K562 (cell line): ENCODE data around the gene SHISA7. TPM values are rescaled to one million over a fixed set of nuclear protein-coding genes. Genes with fewer than 3 reads are reported as not detected.
A peak's percentile ranks its signal among the peaks of the same experiment; 100 is the strongest.

ENCODE experiments used
- ATAC-seq: fragments of 200-7000 bp; cut with Tn5 transposase; 3 replicates; pipeline ENCODE4 v1.9.1; 2020; ENCODE audit warnings: moderate library complexity
- BruUV-seq: library from RNA; stranded (reverse); fragments of 400-500 nt; replicated peaks from 2 replicates; lab custom pipeline; 2021; lab: Mats Ljungman, UMichigan
- CTCF ChIA-PET: fragments of 300-600 bp; formaldehyde crosslinking; extraction: SDS; loops from one replicate; lab custom pipeline; 2021; ENCODE audit warnings: low intra/inter-chr PET ratio; lab: Yijun Ruan, JAX
- POLR2A ChIA-PET: fragments of 300-600, 350-650 bp; sonication (Branson Sonifier 250); formaldehyde crosslinking; extraction: SDS; loops from one replicate; lab custom pipeline; 2021; ENCODE audit warnings: antibody characterized with exemption, inconsistent platforms; lab: Yijun Ruan, JAX
- DNase-seq, 4 experiments: peaks; one replicate each; pipeline versions ENCODE4 v3.0.0 to v3.0.0-alpha.2; 2011 to 2018; ENCODE audit warnings: low spot score in 3 of 4, mixed read lengths in 3 of 4; ENCODE audit errors: extremely low read depth in 1 of 4
- FAIRE-seq: peaks from 2 replicates; lab custom pipeline; 2011; peaks lifted over from hg19 to GRCh38; lab: Jason Lieb, UNC
- H2AFZ ChIP-seq: 2 replicates; pipeline ENCODE4 v1.6.0; 2011; ENCODE audit warnings: low read depth, low read length, control low read depth, inconsistent platforms
- H3K27ac ChIP-seq: fragments of 200-600 bp; 3 replicates; pipeline ENCODE4 v1.8.0; 2011; ENCODE audit warnings: low read depth, mild to moderate bottlenecking, control low read depth, inconsistent platforms, low read length, moderate library complexity, mixed read lengths; ENCODE audit errors: extremely low read depth
- H3K27me3 ChIP-seq, 2 experiments: fragments of 300-600 bp in 1 of 2; 2 replicates in 1 of 2; 3 replicates in 1 of 2; pipeline versions ENCODE4 v1.6.0 to v1.8.0; 2011; ENCODE audit warnings: inconsistent platforms in 2 of 2, low read length in 2 of 2, mild to moderate bottlenecking in 1 of 2, mixed read lengths in 1 of 2, moderate library complexity in 1 of 2; ENCODE audit not compliant: control insufficient read depth in 2 of 2, insufficient read depth in 2 of 2
- H3K36me3 ChIP-seq: fragments of 300-600 bp; 3 replicates; pipeline ENCODE4 v1.8.0; 2011; ENCODE audit warnings: mild to moderate bottlenecking, low read length, inconsistent platforms; ENCODE audit not compliant: control insufficient read depth, insufficient read depth
- H3K4me1 ChIP-seq, 2 experiments: fragments of 200-600 bp in 1 of 2; replicated peaks in 1 of 2; 2 replicates in 1 of 2; 3 replicates in 1 of 2; pipeline versions ENCODE4 v1.5.1 to v1.8.0; 2011; ENCODE audit warnings: inconsistent platforms in 2 of 2, low read length in 2 of 2, mild to moderate bottlenecking in 1 of 2, mixed read lengths in 1 of 2, moderate library complexity in 1 of 2; ENCODE audit not compliant: control insufficient read depth in 2 of 2, insufficient read depth in 2 of 2
- H3K4me2 ChIP-seq: 2 replicates; pipeline ENCODE4 v1.6.1; 2011; ENCODE audit warnings: low read length, control low read depth, inconsistent platforms, mixed read lengths; ENCODE audit not compliant: insufficient read depth
- H3K4me3 ChIP-seq: fragments of 200-600 bp; sonication (generic), shearing (Covaris generic); 2 replicates; pipeline ENCODE4 v1.5.1; 2016; ENCODE audit warnings: control low read depth, inconsistent platforms
- H3K79me2 ChIP-seq: fragments of 200-600 bp; 3 replicates; pipeline ENCODE4 v1.8.0; 2011; ENCODE audit warnings: low read length, inconsistent platforms; ENCODE audit not compliant: control insufficient read depth, insufficient read depth
- H3K9ac ChIP-seq, 2 experiments: 2 replicates each; pipeline versions ENCODE4 v1.6.0 to v1.6.1; 2011; ENCODE audit warnings: low read depth in 2 of 2, low read length in 2 of 2, control low read depth in 1 of 2, inconsistent platforms in 1 of 2, mild to moderate bottlenecking in 1 of 2, mixed read lengths in 1 of 2; ENCODE audit not compliant: insufficient read depth in 1 of 2
- H3K9me1 ChIP-seq: one replicate; pipeline ENCODE4 v1.6.0; 2011; ENCODE audit warnings: inconsistent platforms, mild to moderate bottlenecking, low read length, moderate library complexity; ENCODE audit not compliant: control insufficient read depth, insufficient read depth
- H3K9me3 ChIP-seq: replicated peaks from 2 replicates; pipeline ENCODE4 v1.5.1; 2011; ENCODE audit warnings: low read depth, low read length, inconsistent platforms; ENCODE audit not compliant: control insufficient read depth, insufficient read depth
- H4K20me1 ChIP-seq: replicated peaks from 2 replicates; pipeline ENCODE4 v1.6.1; 2011; ENCODE audit warnings: low read length, inconsistent platforms, mixed read lengths; ENCODE audit not compliant: control insufficient read depth, insufficient read depth
- BRF1 ChIP-seq: IDR thresholded peaks from 3 replicates; pipeline ENCODE4 v1.6.1; 2011; ENCODE audit warnings: borderline replicate concordance, mild to moderate bottlenecking; ENCODE audit not compliant: insufficient read length; ENCODE audit errors: extremely low read depth
- CBX3 ChIP-seq, 2 experiments: IDR thresholded peaks; 1 replicate in 1 of 2; 2 replicates in 1 of 2; pipeline ENCODE4 v1.6.1; 2012; ENCODE audit warnings: inconsistent platforms in 2 of 2, low read length in 2 of 2, borderline replicate concordance in 1 of 2, control low read depth in 1 of 2
- FOSL1 ChIP-seq: fragments of 200-800 bp; sonication (Bioruptor generic); conservative IDR thresholded peaks from 2 replicates; pipeline ENCODE4 v1.6.1; 2016; ENCODE audit warnings: missing genetic modification characterization, missing compliant biosample characterization
- HDAC3 ChIP-seq: fragments of 450-650 bp; IDR thresholded peaks from 2 replicates; pipeline ENCODE4 v1.6.1; 2018; ENCODE audit warnings: borderline replicate concordance, mild to moderate bottlenecking, moderate library complexity; ENCODE audit not compliant: partially characterized antibody
- ID3 ChIP-seq, 2 experiments: fragments of 250-450 bp in 1 of 2; fragments of 450-650 bp in 1 of 2; sonication (Bioruptor Pico) in 1 of 2; IDR thresholded peaks; 2 replicates each; pipeline versions ENCODE4 v1.6.1 to v1.8.0; 2016 to 2021; ENCODE audit warnings: mild to moderate bottlenecking in 2 of 2, moderate library complexity in 2 of 2, missing compliant biosample characterization in 1 of 2, missing genetic modification characterization in 1 of 2
- JUND ChIP-seq, 2 experiments: IDR thresholded peaks; 2 replicates in 1 of 2; 3 replicates in 1 of 2; pipeline ENCODE4 v1.6.1; 2011; ENCODE audit warnings: borderline replicate concordance in 2 of 2, low read depth in 2 of 2, low read length in 2 of 2, improper control_type of control experiment in 1 of 2, missing biosample characterization in 1 of 2, missing genetic modification characterization in 1 of 2, missing genetic modification reagents in 1 of 2
- MAFK ChIP-seq: IDR thresholded peaks from 2 replicates; pipeline ENCODE4 v1.6.1; 2011; ENCODE audit warnings: low read length, improper control_type of control experiment
- NBN ChIP-seq: fragments of 450-650 bp; IDR thresholded peaks from 2 replicates; pipeline ENCODE4 v1.6.1; 2016; ENCODE audit warnings: low read depth, mild to moderate bottlenecking
- TBP ChIP-seq: optimal IDR thresholded peaks from 2 replicates; pipeline ENCODE3; 2011; ENCODE audit warnings: low read depth, low read length, improper control_type of control experiment
- ZZZ3 ChIP-seq: fragments of 450-650 bp; IDR thresholded peaks from 2 replicates; pipeline ENCODE4 v1.6.1; 2016; ENCODE audit warnings: antibody characterized with exemption, mild to moderate bottlenecking, moderate library complexity
- WGBS: fragments of 100-300 bp; shearing (Covaris generic); methylation state at CpG from one replicate; pipeline ENCODE4 v1.1.6; 2016; ENCODE audit warnings: low coverage, mixed read lengths; ENCODE audit not compliant: insufficient coverage; ENCODE audit errors: missing lambda C conversion rate; 5-methylcytosine and 5-hydroxymethylcytosine counted together
- in situ Hi-C: fragments of 300-500 bp; cut with MboI; formaldehyde crosslinking; loops from 4 replicates; pipeline ENCODE4 v1.15.0; 2018; ENCODE audit warnings: inconsistent platforms, mixed read lengths
- intact Hi-C: fragments of 100-400 bp; cut with micrococcal nuclease; formaldehyde crosslinking; loops from 2 replicates; pipeline ENCODE4 v1.14.2; 2022
- polyA plus RNA-seq, 8 experiments: library from polyadenylated mRNA; depleted of rRNA in 4 of 8; stranded (reverse) in 5 of 8; unstranded in 3 of 8; fragments of >200 nt; fragmentation: Nextera tagmentation in 2 of 8; fragmentation: Illumina TruSeq in 1 of 8; extraction: Ambion mirVana in 2 of 8; extraction: Trizol in 1 of 8; gene quantifications; 2 replicates each; pipeline versions ENCODE4 v1.2.1 to v1.2.3, GENCODE V29; 2011 to 2014; ENCODE audit warnings: inconsistent platforms in 1 of 8, missing spikeins in 1 of 8
- total RNA-seq, 7 experiments: library from RNA; depleted of rRNA in 6 of 7; stranded (reverse); fragments of >200 nt in 6 of 7; fragmentation: Illumina TruSeq in 2 of 7; extraction: Trizol in 2 of 7; gene quantifications; 2 replicates each; pipeline versions ENCODE4 v1.2.1 to v1.2.3, GENCODE V29; 2011 to 2021; ENCODE audit warnings: low replicate concordance in 1 of 7
- TF ChIP-seq, protein P1 (sequence below): fragments of 450-650 bp; IDR thresholded peaks from 2 replicates; pipeline ENCODE4 v1.6.1; 2017; ENCODE audit warnings: antibody characterized with exemption, mild to moderate bottlenecking
- TF ChIP-seq, protein P2 (sequence below): sonication (generic); formaldehyde crosslinking; IDR thresholded peaks from 2 replicates; pipeline ENCODE4 v1.8.0; 2022; ENCODE audit warnings: mild to moderate bottlenecking, missing genetic modification reagents

Gene SHISA7
- total and polyA plus RNA-seq, 9 of the 15 experiments (the other 6 are each of a cell fraction or from before 2014, with no cell fraction given), result 0.01 to 0.40 (median 0.07) TPM

DNA sequence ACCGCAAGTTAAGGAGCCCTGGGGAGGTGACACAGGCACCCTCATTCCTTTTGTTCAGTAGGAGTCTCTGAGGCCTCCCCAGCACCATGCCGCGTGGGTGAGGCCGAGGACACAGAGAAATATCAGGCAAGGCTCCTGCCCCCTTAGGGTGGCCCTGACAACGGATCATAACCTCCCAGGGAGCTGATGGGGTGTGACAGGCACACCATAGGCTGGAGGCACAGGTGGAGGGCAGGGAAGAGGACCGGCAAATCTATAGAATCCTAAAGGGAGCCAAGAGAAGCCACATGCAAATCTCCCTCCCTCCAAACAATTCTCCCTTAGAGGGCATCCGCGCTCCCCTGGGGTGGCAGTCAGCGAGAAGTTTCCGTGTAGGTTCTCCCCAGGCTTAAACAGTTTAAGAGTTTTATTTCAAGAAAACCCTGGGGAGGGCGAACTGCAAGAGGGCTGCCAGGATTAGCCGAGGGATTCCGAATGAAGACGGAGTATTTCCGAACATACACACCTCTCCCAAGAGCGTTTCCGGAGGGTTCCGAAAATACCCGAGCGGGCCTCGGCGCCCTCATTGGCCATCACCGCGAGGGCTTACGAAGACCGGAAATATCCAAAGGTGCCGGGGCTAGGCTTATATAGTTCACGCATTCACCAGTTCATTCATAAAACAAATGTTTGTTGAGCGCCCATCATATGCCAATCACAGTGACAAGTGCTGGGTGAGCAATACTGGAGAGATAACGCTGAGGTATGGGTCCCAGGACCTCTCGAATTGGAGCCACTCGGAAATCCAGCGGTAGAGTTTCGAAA, 58.0 kb downstream of the SHISA7 start:
- peaks cover 16% of the 10 kb centered on the region for H3K9me1 ChIP-seq
- H4K20me1 ChIP-seq, result peaks cover 41% of the 10 kb centered on the region
- peaks cover 42% of the 10 kb centered on the region for H3K36me3 ChIP-seq
- H3K79me2 ChIP-seq, result peaks cover 73% of the 10 kb centered on the region
- in situ Hi-C loops (no loop called here), intact Hi-C loops (loop anchor here (2.0 to 5.0 kb wide), 3 partner anchors 67 to 168 kb away; no protein-coding TSS in a partner anchor)
- BruUV-seq, result TSS peak; percentile 68
- H3K9ac ChIP-seq, result peak overlapping the region; percentile 94 to 97
- H3K27me3 ChIP-seq, result no peaks in the 10 kb centered on the region
- FAIRE-seq, result no peak
- 2% methylated on average over 33 of the region's 34 CpGs for WGBS
- peak overlapping the region; percentile 99 for H2AFZ ChIP-seq
- H3K4me2 ChIP-seq, result peak overlapping the region; percentile 94
- no peaks in the 10 kb centered on the region; the same call in 1 of the 2 replicates for H3K9me3 ChIP-seq
- peak overlapping the region; percentile 97 for H3K27ac ChIP-seq
- H3K4me3 ChIP-seq, result peak overlapping the region; percentile 77
- peaks cover 47 to 61% of the 10 kb centered on the region in 2 experiments for H3K4me1 ChIP-seq
- CTCF ChIA-PET, result no interaction called here
- DNase-seq, result peak; percentile 77 to 96 (median 85)
- POLR2A ChIA-PET, result interaction anchor here (0.6 to 12.9 kb wide), 15 partner anchors 12 to 250 kb away, joined by 3 to 195 read pairs (median 3); partner anchors contain the start of genes HSPBP1, KMT5C and UBE2S
- ATAC-seq, result peak; percentile 87
- TF ChIP-seq CBX3 (IDR thresholded peaks at IDR 0.05; ENCODE audit: borderline replicate concordance in 1 of 2, low read length in 2 of 2), result peak in 1 of 2 experiments; percentile 41; a peak in 1 of 3 replicates
- TF ChIP-seq, protein P1, sequence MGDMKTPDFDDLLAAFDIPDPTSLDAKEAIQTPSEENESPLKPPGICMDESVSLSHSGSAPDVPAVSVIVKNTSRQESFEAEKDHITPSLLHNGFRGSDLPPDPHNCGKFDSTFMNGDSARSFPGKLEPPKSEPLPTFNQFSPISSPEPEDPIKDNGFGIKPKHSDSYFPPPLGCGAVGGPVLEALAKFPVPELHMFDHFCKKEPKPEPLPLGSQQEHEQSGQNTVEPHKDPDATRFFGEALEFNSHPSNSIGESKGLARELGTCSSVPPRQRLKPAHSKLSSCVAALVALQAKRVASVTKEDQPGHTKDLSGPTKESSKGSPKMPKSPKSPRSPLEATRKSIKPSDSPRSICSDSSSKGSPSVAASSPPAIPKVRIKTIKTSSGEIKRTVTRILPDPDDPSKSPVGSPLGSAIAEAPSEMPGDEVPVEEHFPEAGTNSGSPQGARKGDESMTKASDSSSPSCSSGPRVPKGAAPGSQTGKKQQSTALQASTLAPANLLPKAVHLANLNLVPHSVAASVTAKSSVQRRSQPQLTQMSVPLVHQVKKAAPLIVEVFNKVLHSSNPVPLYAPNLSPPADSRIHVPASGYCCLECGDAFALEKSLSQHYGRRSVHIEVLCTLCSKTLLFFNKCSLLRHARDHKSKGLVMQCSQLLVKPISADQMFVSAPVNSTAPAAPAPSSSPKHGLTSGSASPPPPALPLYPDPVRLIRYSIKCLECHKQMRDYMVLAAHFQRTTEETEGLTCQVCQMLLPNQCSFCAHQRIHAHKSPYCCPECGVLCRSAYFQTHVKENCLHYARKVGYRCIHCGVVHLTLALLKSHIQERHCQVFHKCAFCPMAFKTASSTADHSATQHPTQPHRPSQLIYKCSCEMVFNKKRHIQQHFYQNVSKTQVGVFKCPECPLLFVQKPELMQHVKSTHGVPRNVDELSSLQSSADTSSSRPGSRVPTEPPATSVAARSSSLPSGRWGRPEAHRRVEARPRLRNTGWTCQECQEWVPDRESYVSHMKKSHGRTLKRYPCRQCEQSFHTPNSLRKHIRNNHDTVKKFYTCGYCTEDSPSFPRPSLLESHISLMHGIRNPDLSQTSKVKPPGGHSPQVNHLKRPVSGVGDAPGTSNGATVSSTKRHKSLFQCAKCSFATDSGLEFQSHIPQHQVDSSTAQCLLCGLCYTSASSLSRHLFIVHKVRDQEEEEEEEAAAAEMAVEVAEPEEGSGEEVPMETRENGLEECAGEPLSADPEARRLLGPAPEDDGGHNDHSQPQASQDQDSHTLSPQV, result peak; percentile 64
- TF ChIP-seq BRF1, result no peak
- no peak for TF ChIP-seq TBP
- TF ChIP-seq, protein P2, sequence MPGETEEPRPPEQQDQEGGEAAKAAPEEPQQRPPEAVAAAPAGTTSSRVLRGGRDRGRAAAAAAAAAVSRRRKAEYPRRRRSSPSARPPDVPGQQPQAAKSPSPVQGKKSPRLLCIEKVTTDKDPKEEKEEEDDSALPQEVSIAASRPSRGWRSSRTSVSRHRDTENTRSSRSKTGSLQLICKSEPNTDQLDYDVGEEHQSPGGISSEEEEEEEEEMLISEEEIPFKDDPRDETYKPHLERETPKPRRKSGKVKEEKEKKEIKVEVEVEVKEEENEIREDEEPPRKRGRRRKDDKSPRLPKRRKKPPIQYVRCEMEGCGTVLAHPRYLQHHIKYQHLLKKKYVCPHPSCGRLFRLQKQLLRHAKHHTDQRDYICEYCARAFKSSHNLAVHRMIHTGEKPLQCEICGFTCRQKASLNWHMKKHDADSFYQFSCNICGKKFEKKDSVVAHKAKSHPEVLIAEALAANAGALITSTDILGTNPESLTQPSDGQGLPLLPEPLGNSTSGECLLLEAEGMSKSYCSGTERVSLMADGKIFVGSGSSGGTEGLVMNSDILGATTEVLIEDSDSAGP (CRISPR knock-in tag), result 0 out of 2 replicates have a peak, but pooled peaks have one; percentile 29
- no peak; the same call in 1 of the 2 replicates for TF ChIP-seq NBN
- TF ChIP-seq FOSL1 (tag), result peak; percentile 30; the same call in 1 of the 2 replicates
- no peak for TF ChIP-seq HDAC3
- TF ChIP-seq MAFK, result 0 out of 2 replicates have a peak, but pooled peaks have one; percentile 12
- TF ChIP-seq ID3 (CRISPR knock-in tag; IDR thresholded peaks at IDR 0.05), result no peak
- 0 out of 2 replicates have a peak, but pooled peaks have one; percentile 15 for TF ChIP-seq ID3 (tag; IDR thresholded peaks at IDR 0.05)
- TF ChIP-seq ZZZ3, result peak; percentile 22; the same call in 1 of the 2 replicates
- no peak for TF ChIP-seq JUND (IDR thresholded peaks at IDR 0.05; ENCODE audit: borderline replicate concordance, low read depth, low read length)
- TF ChIP-seq JUND (tag; IDR thresholded peaks at IDR 0.05; ENCODE audit: borderline replicate concordance, low read depth, low read length), result 0 out of 3 replicates have a peak, but pooled peaks have one; percentile 8
